ENCODE results near the gene C22orf39.

Gene C22orf39

GRCh38 chr22:19476023-19476422, 28.5 kb upstream of the C22orf39 start:
- DNase-seq, result no peak

- no peak for DNase-seq
Observed at GRCh38 chr22:19473578-19473977, 26.1 kb upstream of the C22orf39 start.

GRCh38 chr22:19472233-19472632, 24.7 kb upstream of the C22orf39 start:
- DNase-seq, result no peak

- DNase-seq, result no peak
Observed at GRCh38 chr22:19471572-19471971, 24.1 kb upstream of the C22orf39 start.

- DNase-seq, result no peak
Observed at GRCh38 chr22:19470010-19470409, 22.5 kb upstream of the C22orf39 start.

GRCh38 chr22:19469421-19469820, 21.9 kb upstream of the C22orf39 start:
- DNase-seq, result no peak

- no peak for DNase-seq
Observed at GRCh38 chr22:19467912-19468311, 20.4 kb upstream of the C22orf39 start.

- no peak for DNase-seq
Observed at GRCh38 chr22:19466848-19467752, 19.6 kb upstream of the C22orf39 start.

- DNase-seq, result no peak
Observed at GRCh38 chr22:19466126-19466716, 18.7 kb upstream of the C22orf39 start.

- no peak for DNase-seq
Observed at GRCh38 chr22:19464975-19465374, 17.5 kb upstream of the C22orf39 start.

- no peak for DNase-seq
Observed at GRCh38 chr22:19464546-19464945, 17.0 kb upstream of the C22orf39 start.

- DNase-seq, result no peak
Observed at GRCh38 chr22:19463491-19464469, 16.3 kb upstream of the C22orf39 start.

- no peak for DNase-seq
Observed at GRCh38 chr22:19463008-19463407, 15.5 kb upstream of the C22orf39 start.

- DNase-seq, result no peak
Observed at GRCh38 chr22:19461506-19461905, 14.0 kb upstream of the C22orf39 start.

GRCh38 chr22:19460036-19460435, 12.5 kb upstream of the C22orf39 start:
- no peak for DNase-seq

GRCh38 chr22:19457828-19458428, 10.4 kb upstream of the C22orf39 start:
- no peak for DNase-seq

GRCh38 chr22:19456541-19456940, 9.0 kb upstream of the C22orf39 start:
- no peak for DNase-seq

- DNase-seq, result no peak
Observed at GRCh38 chr22:19455585-19456370, 8.3 kb upstream of the C22orf39 start.

GRCh38 chr22:19455033-19455432, 7.5 kb upstream of the C22orf39 start:
- no peak for DNase-seq

- DNase-seq, result no peak
Observed at GRCh38 chr22:19454156-19454555, 6.6 kb upstream of the C22orf39 start.

- no peak for DNase-seq
Observed at GRCh38 chr22:19453718-19454117, 6.2 kb upstream of the C22orf39 start.

- no peak for DNase-seq
Observed at GRCh38 chr22:19451570-19451969, 4.1 kb upstream of the C22orf39 start.

All from CD4-positive, alpha-beta T cell treated with Interleukin-6 for 4 hours (primary cell).